Suprapubic skin (tissue), 3 donors: ENCODE data around the gene ETV5.

Experiments used
- CTCF ChIP-seq, 2 donors: fragments of 200-600 bp in 1 of 2; fragments of 450-650 bp in 1 of 2; sonication (generic) in 1 of 2; IDR thresholded peaks; one replicate each; pipeline ENCODE4 v1.5.1; 2016 to 2019; ENCODE audit warnings: antibody characterized with exemption in 2 of 2, mild to moderate bottlenecking in 1 of 2, moderate library complexity in 1 of 2
- POLR2AphosphoS5 ChIP-seq, 3 donors: sonication (generic); formaldehyde crosslinking; IDR thresholded peaks; one replicate each; pipeline ENCODE4 v1.6.1; 2017; ENCODE audit warnings: antibody characterized with exemption in 3 of 3

- TF ChIP-seq CTCF (IDR thresholded peaks at IDR 0.05) (no peak), POLR2AphosphoS5 (IDR thresholded peaks at IDR 0.05) (no peak)
These were observed 41.3 kb downstream of the ETV5 start for GRCh38 chr3:186067360-186068242.
